NCI-H2107 treated with DMSO at 0.1 percent for 48 hours (cell line): ENCODE measurements around the gene PEBP1.

Experiments
- DNase-seq: peaks from one replicate; lab custom pipeline; 2025; ENCODE audit not compliant: unreplicated experiment; lab: John Stamatoyannopoulos, UW

Gene PEBP1

GRCh38 chr12:118190266-118190665, 54.3 kb downstream of the PEBP1 start:
- peak; percentile 57 for DNase-seq

GRCh38 chr12:118193477-118193876, 57.6 kb downstream of the PEBP1 start:
- no peak for DNase-seq

GRCh38 chr12:118193958-118194357, 58.0 kb downstream of the PEBP1 start:
- DNase-seq, result no peak
